ES-I3 (cell line): Measurements from ENCODE around the gene ITGB8.

Experiments used
- H3K36me3 ChIP-seq: 2 replicates; pipeline ENCODE4 v1.6.1; 2013; ENCODE audit warnings: mild to moderate bottlenecking, low read length, control low read depth, moderate library complexity; ENCODE audit not compliant: insufficient read depth
- H3K4me1 ChIP-seq: 2 replicates; pipeline ENCODE4 v1.6.1; 2013; ENCODE audit warnings: mild to moderate bottlenecking, control low read depth, low read length; ENCODE audit not compliant: insufficient read depth
- H3K9ac ChIP-seq: 2 replicates; pipeline ENCODE4 v1.6.1; 2013; ENCODE audit warnings: low read depth, mild to moderate bottlenecking, low read length, moderate library complexity
- H3K9me3 ChIP-seq: 2 replicates; pipeline ENCODE4 v1.6.1; 2013; ENCODE audit warnings: mild to moderate bottlenecking, low read length, moderate library complexity; ENCODE audit not compliant: control insufficient read depth, insufficient read depth

Gene ITGB8

DNA sequence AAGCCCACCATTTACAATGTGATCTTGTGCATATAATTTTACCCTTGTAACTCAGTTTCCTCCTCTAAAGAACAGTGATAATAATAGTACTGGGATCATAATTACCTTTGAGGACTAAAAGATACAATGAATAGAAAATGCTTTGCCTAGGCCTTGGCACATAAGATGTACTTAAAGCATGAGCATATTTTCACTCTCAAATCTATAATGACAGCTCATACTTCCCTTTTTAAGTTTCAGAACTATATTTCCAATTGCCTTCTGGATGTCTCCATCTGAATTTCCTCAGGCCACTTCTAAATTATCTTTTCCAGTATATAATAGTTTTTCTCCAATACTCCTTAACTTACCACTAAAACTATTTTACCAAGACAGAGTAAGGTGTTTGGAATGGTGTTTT lies 13.3 kb upstream of the ITGB8 start:
- Histone ChIP-seq H3K9me3 (no peaks in the 10 kb centered on the region), H3K36me3 (no peaks in the 10 kb centered on the region), H3K4me1 (no peaks in the 10 kb centered on the region; the same call in 1 of the 2 replicates), H3K9ac (no peak overlapping the region)

- Histone ChIP-seq H3K9ac (no peak overlapping the region), H3K9me3 (no peaks in the 10 kb centered on the region), H3K4me1 (no peaks in the 10 kb centered on the region), H3K36me3 (no peaks in the 10 kb centered on the region)
These were observed 11.8 kb upstream of the ITGB8 start for GRCh38 chr7:20318933-20319332.

DNA sequence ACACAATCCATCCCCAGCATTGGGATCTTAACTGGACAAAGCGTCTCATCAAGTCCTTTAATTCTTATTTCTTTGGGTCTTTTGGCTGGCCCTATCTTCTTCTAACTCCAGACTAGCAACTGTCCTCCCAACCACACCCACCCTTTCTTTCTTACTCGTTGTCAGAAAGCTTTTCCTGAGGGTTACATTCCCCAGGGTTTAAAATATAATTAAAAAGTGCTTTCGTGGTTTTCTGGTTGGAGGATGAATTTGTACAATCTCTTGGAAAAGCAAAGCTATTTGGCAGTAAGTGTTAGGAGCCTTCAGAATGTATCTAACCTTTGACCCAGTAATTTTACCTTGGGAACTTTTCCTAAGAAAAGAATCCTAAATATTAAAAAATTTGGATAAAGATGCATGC lies 10.4 kb upstream of the ITGB8 start:
- Histone ChIP-seq H3K9me3 (no peaks in the 10 kb centered on the region), H3K9ac (no peak overlapping the region), H3K4me1 (no peaks in the 10 kb centered on the region), H3K36me3 (no peaks in the 10 kb centered on the region)

GRCh38 chr7:20320786-20321185 lies 9.9 kb upstream of the ITGB8 start:
- Histone ChIP-seq H3K36me3 (no peaks in the 10 kb centered on the region), H3K4me1 (no peaks in the 10 kb centered on the region), H3K9me3 (no peaks in the 10 kb centered on the region), H3K9ac (no peak overlapping the region)

DNA sequence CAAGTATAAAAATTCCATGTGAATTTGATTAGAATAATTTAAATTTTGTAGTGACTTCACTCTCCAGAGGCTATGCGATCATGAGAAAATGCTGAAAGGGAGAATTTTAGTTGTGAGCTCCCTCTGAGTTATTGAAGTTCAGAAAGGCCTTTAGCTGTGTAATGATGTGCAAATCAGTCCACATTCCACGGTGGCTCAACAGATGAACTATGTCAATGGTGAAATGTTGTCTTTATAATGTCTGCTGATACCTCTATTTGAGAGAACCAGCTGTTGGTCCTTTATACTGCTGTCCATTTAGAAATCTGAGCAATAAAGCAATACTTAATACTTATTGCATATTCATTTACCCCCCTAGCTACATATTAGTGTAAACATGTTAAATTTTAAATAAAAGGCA lies 7.1 kb upstream of the ITGB8 start:
- no peak overlapping the region for H3K9ac ChIP-seq
- no peaks in the 10 kb centered on the region for H3K36me3 ChIP-seq
- H3K9me3 ChIP-seq = no peaks in the 10 kb centered on the region; the same call in 1 of the 2 replicates
- H3K4me1 ChIP-seq = no peaks in the 10 kb centered on the region

GRCh38 chr7:20326342-20326741 lies 4.4 kb upstream of the ITGB8 start:
- H3K9ac ChIP-seq = no peak overlapping the region
- H3K4me1 ChIP-seq = no peaks in the 10 kb centered on the region
- H3K9me3 ChIP-seq = no peaks in the 10 kb centered on the region; the same call in 1 of the 2 replicates
- H3K36me3 ChIP-seq = no peaks in the 10 kb centered on the region

DNA sequence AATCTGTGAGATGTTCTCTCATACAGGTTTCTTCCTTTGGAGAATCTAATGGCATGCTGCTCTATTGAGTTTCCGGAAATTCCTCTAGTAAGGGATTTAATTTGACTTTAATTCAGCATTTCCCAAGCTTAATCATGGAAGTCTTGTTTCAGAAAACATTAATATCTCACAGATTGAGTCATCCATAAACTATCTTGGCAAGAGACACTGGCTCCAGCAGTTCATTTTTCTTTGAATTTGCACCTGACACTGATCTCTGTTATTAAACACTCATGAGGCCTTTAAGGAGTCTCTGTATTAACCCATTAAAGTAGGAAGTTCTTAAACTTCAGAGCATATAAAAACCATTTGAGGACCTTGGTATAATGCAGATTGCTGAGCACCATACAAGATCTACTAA lies 3.6 kb upstream of the ITGB8 start:
- H3K36me3 ChIP-seq = no peaks in the 10 kb centered on the region
- no peaks in the 10 kb centered on the region for H3K4me1 ChIP-seq
- H3K9me3 ChIP-seq = no peaks in the 10 kb centered on the region; the same call in 1 of the 2 replicates
- no peak overlapping the region for H3K9ac ChIP-seq

GRCh38 chr7:20328027-20328426 lies 2.7 kb upstream of the ITGB8 start:
- peaks cover 5% of the 10 kb centered on the region; the same call in 1 of the 2 replicates for H3K4me1 ChIP-seq
- H3K9ac ChIP-seq = no peak overlapping the region
- H3K9me3 ChIP-seq = no peaks in the 10 kb centered on the region; the same call in 1 of the 2 replicates
- no peaks in the 10 kb centered on the region for H3K36me3 ChIP-seq

DNA sequence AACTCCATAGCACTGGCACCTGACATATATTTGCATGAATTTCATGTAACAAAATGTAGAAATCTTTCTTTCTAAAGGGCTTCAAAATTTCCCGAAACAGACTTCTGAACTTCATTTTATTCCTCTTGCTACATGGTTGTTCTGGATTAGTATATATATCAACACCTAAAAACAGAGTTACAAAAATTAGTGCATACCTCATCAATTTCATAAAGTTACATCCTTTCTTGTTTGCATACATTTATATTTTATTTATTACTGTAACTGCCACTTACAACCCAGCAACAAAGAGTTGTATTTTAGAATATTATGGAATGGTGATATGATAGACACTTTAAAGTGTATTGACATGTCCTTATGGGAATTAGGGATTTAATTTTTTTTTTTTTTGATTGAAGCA lies 2.0 kb upstream of the ITGB8 start:
- Histone ChIP-seq H3K4me1 (peaks cover 5% of the 10 kb centered on the region; the same call in 1 of the 2 replicates), H3K9ac (peak overlapping the region; percentile 85; the same call in 1 of the 2 replicates)

DNA sequence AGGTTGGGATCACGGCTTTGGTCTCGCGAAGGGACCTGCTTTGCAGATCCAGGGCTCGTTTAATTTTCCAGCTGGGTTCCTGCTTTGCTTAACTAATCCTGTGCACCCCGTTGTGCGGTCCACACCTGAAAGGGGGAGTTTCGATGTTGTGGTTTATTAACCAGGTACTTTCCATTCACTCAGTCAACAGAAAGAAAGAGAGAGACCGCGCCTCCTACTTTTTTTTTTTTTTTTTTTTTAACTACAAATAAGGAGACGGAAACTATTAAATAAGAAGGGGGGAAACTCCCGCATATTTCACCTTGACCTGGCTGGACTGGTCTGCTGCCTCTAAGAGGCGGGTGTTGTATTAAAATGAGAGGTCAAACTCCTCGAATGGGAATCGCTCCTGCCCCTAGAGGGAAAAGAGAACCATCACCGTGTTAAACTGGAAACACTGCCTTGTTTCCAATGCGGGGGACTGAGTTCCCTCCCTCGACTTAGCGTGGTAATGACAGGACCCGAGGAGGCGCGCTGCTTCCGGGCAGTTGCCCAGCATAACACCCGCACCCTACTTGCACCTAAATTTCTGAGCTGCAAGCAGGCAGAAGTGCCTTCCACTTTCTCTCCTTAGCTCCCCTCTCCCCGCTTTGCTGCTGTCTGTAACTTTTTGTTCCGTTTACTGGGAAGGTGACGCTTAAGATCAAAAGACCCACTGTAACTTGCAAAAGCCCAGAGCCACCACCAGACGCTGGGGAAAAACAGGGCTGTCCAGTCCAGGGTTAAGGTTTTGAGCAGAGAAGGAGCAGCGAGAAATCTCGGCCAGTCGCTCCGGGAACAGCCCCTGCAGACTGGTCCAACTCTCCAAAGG lies 1.1 kb upstream of the ITGB8 start:
- H3K9ac ChIP-seq = peak overlapping the region; percentile 85
- H3K36me3 ChIP-seq = no peaks in the 10 kb centered on the region
- H3K9me3 ChIP-seq = no peaks in the 10 kb centered on the region; the same call in 1 of the 2 replicates
- peaks cover 5% of the 10 kb centered on the region; the same call in 1 of the 2 replicates for H3K4me1 ChIP-seq

More for the DNA sequence above, 2.0 kb upstream of the ITGB8 start:
- Histone ChIP-seq H3K36me3 (no peaks in the 10 kb centered on the region), H3K9me3 (no peaks in the 10 kb centered on the region; the same call in 1 of the 2 replicates)

DNA sequence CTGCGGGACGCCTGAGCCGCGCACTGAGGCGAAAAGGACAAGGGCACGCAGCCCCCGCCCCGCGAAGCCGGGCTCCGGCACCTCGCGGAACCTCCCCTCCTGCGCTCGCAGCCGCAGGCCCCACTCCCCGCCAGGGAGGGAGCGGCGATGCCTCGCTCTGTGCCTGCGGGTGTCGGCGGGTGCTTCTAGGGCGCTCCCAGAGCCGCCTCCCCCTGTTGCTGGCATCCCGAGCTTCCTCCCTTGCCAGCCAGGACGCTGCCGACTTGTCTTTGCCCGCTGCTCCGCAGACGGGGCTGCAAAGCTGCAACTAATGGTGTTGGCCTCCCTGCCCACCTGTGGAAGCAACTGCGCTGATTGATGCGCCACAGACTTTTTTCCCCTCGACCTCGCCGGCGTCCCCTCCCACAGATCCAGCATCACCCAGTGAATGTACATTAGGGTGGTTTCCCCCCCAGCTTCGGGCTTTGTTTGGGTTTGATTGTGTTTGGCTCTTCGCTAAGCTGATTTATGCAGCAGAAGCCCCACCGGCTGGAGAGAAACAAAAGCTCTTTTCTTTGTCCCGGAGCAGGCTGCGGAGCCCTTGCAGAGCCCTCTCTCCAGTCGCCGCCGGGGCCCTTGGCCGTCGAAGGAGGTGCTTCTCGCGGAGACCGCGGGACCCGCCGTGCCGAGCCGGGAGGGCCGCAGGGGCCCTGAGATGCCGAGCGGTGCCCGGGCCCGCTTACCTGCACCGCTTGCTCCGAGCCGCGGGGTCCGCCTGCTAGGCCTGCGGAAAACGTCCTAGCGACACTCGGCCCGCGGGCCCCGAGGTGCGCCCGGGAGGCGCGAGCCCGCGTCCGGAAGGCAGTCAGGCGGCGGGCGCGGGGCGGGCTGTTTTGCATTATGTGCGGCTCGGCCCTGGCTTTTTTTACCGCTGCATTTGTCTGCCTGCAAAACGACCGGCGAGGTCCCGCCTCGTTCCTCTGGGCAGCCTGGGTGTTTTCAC lies 519 bp downstream of the ITGB8 start:
- Histone ChIP-seq H3K9me3 (no peaks in the 10 kb centered on the region; the same call in 1 of the 2 replicates), H3K4me1 (peaks cover 5% of the 10 kb centered on the region; the same call in 1 of the 2 replicates), H3K9ac (peak overlapping the region; percentile 85), H3K36me3 (no peaks in the 10 kb centered on the region)

DNA sequence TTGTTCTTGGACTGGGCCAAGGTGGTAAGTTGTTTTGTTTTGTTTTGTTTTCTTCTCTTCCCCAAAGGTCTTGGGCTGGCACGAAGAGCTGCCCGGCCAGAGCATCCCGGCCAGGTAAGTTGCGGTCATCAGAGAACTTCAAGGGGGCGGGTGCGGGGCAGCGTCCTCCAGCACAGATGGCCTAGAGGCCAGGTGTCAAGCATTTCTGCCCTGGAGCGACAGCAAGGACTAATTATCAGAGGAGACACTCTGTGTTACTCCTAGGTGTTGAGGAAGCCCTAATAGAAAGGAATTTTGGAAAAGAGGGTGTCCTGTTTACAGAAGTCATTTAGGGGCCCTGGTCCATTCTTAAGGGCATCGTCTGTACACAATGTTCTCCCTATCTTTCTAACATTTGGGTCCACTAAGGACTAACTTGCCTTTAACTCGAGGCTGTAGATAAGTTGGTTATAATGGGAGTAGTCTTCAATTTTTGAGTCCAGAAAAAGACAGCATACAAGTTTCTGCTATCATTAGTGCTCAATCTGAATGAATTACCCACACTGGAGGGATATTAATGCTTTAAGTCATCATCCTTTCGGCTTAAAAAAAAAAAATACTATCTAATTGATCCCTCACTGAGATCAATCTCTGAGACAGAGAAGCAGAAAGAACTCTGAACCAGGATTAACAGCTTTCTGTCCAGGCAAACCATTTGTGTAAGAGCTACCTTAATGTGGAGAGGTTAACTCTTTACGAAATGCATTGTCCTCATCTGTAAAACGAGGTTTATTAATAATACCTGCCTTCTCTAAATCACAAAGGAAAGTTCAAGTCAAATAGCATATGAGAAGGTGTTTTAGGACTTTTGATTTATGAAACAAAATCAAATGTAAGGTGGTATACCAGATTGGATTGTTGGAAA lies 1.5 kb downstream of the ITGB8 start:
- no peaks in the 10 kb centered on the region for H3K36me3 ChIP-seq
- peaks cover 5% of the 10 kb centered on the region; the same call in 1 of the 2 replicates for H3K4me1 ChIP-seq
- H3K9me3 ChIP-seq = no peaks in the 10 kb centered on the region
- H3K9ac ChIP-seq = peak overlapping the region; percentile 85

GRCh38 chr7:20338285-20338684 lies 7.6 kb downstream of the ITGB8 start:
- Histone ChIP-seq H3K9ac (no peak overlapping the region), H3K36me3 (no peaks in the 10 kb centered on the region), H3K4me1 (peaks cover 17% of the 10 kb centered on the region), H3K9me3 (no peaks in the 10 kb centered on the region)
